GM19351 (cell line): ENCODE data around the gene MAEA.
A peak's percentile ranks its signal among the peaks of the same experiment; 100 is the strongest.

Experiments used
- ATAC-seq: cut with Tn5 transposase; IDR thresholded peaks from one replicate; pipeline ENCODE4 v1.9.1; 2021; ENCODE audit warnings: mild to moderate bottlenecking, moderate library complexity; ENCODE audit not compliant: unreplicated experiment

The MAEA gene

GRCh38 chr4:1289207-1290164 is at the start of gene MAEA:
TSS of gene MAEA (plus strand) at chr4:1289891. CDS start at chr4:1289914, 23 bp downstream.
- ATAC-seq = peak; percentile 91

GRCh38 chr4:1239950-1240307 is 49.8 kb upstream of the MAEA start:
- no peak for ATAC-seq

GRCh38 chr4:1240721-1241465 is 48.8 kb upstream of the MAEA start:
- no peak for ATAC-seq

- no peak for ATAC-seq
Observed at GRCh38 chr4:1241466-1241935, 48.2 kb upstream of the MAEA start.

GRCh38 chr4:1241936-1242505 is 47.7 kb upstream of the MAEA start:
- ATAC-seq = no peak

GRCh38 chr4:1242506-1243450 is 46.9 kb upstream of the MAEA start:
- no peak for ATAC-seq

- no peak for ATAC-seq
Observed at GRCh38 chr4:1243451-1244080, 46.1 kb upstream of the MAEA start.

GRCh38 chr4:1244081-1244977 is 45.4 kb upstream of the MAEA start:
- ATAC-seq = no peak

- no peak for ATAC-seq
Observed at GRCh38 chr4:1244978-1245471, 44.7 kb upstream of the MAEA start.

GRCh38 chr4:1245481-1246051 is 44.1 kb upstream of the MAEA start:
- no peak for ATAC-seq

- ATAC-seq = no peak
Observed at GRCh38 chr4:1246111-1246881, 43.4 kb upstream of the MAEA start.

GRCh38 chr4:1246901-1247863 is 42.5 kb upstream of the MAEA start:
- no peak for ATAC-seq

GRCh38 chr4:1247864-1248244 is 41.8 kb upstream of the MAEA start:
- ATAC-seq = peak; percentile 10

- ATAC-seq = peak; percentile 40
Observed at GRCh38 chr4:1248245-1249147, 41.2 kb upstream of the MAEA start, which contains the start of gene CTBP1. TSS of gene CTBP1 (minus strand) at chr4:1249130. CDS start at chr4:1241331, 7,799 bp downstream.

GRCh38 chr4:1249148-1249730 is 40.5 kb upstream of the MAEA start:
- peak; percentile 52 for ATAC-seq
